Raji (cell line): ENCODE results near the gene IGFL3.

Experiments
- POLR2A ChIP-seq: IDR thresholded peaks from 2 replicates; pipeline ENCODE4 v1.6.1; 2011; ENCODE audit warnings: low read depth, low read length, control low read depth; ENCODE audit not compliant: insufficient read depth

IGFL3 gene

DNA sequence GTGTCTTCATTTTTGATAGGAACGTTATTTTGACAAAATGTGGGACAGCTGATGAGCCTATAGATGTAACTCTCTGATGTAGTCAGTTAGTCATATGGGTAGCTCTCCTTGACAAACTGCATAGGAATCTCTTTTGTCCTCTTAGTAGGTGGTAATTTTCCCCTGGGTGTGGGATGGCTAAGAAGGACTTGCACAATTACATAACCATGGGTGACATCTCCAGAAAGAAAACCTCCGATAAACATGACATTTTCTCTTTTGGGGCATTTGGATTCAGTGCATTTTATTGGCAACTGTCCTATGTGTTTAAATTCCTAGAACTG lies 41.8 kb downstream of the IGFL3 start:
- TF ChIP-seq POLR2A: no peak

DNA sequence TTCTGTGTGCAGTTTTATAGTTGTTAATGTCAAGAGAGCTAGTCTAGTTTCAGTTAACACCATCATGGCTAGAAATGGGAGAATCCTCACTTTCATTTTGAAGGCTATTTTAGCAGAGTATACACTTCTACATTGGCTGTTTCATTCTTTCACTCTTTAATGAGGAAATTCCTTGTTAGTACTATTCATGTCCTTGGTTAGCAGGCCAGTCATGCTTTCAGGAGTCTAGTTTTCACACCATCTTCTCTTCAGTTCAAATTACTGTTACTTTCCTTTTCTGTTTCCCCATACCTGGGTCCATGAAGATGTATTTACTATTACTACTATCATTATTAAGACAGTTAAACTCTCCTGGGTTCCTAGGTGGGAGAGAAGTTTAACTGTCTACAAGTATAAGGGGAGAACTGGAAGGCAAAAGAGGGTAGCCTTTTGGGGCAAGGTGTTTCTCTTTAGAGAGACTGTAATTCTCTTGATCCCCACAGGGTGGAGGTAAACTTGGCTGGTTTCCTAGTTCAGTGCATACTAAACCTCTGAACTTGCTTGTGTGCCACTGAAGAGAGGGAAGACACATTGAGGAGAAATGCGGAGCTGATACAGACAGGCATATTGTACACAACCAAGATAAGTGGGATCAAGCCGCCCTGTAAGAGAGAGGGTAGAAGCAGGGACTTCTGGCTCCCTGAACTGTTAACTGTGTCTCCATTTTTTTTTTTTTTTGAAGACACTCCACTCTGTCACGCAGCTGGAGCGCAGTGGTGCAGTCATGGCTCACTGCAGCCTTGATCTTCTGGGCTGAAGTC lies 42.4 kb downstream of the IGFL3 start:
- no peak for TF ChIP-seq POLR2A

DNA sequence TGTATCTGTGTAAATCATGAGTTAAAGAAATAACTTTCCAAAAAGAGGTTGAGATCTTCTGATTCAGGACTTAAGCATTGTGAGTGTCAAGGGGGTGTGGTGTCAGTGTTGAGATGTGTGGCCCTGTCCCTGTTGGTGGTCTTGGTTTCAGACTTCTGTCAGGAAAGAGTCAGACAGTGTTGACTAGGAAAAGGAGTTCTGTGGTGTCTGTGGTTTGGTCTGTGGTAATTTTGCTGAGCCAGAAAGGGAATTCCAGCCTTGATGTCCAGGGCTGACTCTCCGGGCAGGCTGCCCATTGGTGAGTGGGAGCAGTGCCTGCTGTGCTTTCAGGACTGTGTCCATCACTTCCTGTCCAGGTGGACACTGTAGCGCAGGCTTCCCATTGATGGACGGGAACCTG lies 43.9 kb downstream of the IGFL3 start:
- no peak for TF ChIP-seq POLR2A

DNA sequence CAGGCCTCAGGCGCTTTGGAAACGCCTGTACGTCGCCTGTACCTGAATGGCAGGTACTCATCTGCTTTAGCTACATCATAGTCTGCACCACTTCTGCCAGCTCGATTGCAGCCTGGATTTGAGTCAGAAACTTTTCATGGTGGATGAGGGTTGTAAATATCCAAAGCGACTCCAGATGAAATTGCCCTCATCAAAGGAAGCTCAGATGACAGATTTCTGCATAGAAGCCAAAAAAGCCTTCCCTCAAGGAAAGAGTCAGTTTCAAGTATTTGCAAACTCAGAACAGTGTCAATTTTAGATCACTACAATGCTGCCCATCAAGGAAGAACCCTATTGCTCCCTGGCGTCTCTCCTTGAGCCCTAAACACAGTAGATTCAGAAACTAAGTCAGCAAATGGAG lies 44.9 kb downstream of the IGFL3 start:
- no peak for TF ChIP-seq POLR2A

DNA sequence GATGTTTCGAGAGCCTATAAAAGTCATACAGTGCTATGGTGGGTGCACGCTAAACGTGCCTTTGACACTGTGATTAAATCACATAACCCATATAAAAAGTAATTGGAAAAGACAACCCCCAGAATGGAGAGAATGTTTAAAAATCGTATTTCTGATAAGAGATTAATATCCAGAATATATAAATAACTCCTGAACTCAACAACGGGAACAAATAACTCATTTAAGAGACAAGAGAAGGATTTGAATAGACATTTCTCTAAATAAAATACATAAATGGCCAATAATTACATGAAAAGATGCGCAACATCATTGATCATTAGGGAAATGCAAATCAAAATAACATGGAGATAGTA lies 46.7 kb downstream of the IGFL3 start:
- no peak for TF ChIP-seq POLR2A

DNA sequence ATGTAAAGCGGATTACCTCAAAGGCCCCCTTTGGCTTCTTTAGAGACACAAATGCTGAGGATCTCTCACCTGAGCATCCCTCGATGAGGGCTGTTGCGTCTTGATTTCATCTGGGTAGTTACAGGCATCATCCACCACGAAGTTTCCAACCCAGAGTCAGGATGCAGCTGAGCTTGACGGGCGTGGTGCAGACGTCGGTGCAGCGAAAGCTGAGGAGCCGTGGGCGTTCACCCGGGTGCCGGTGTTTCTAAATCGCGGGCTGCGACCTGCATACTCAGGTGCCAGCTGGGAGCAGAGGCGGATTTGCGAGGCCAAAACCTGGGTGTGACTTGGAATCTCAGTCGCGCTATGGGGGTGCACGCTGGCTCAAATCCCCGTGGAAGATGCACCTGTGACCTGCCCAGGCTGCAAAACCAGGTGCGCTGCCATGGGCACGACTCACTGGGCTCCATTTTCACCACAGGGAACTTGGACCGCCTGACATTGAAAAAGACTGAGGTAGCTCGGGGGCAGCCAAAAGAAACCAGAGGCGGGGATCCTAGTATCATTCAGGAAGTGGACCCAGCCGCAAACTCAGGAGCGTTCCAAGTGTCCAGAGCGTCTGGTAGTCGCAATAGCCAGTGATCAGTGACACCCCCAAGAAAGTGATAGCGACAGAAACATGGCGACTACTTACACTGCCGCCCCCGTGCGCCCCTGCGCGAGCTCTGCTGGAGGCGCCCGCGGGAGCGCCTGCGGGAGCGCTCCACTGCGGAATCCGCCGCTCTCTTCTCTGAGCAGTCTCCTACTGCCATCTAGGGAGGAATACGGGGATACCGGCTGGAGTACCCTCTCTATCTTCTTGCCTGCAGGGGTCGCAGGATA lies 47.3 kb downstream of the IGFL3 start:
- no peak for TF ChIP-seq POLR2A

DNA sequence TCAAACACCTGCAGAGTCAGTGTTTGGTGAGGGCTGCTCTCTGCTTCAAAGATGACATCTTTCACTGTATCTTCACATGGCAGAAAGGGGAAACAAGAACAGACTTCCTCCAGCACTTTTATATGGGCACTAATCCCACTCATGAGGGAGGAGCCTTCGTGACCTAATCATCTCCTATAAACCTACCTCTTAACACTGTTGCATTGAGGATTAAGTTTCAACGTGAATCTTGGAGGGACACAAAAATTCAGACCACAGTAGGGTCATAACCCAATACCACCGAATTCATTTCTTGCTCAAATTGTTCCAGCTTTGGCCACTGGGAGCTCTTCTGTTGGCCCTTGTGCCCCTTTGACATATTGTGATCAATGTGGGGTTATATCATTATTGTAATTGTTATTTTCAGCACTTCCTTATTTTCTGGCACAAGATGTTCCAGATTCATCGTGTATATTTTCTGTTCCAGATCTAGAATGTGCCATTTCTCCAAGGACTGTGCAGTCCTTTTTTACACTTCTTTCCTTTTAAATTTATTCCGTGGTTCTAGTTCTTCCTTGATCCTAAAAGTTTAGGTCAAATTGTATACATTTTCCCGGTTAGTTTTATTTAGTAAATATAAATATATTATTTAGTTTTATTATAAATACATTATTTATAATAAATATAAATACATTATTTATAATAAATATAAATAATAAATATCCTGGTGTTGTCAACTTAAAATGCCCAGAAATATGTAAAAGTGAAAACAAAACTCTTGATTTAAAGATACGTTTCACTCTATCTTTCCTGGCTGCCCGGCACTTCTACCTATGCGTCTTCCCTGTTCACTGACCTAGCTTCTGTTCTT lies 48.2 kb downstream of the IGFL3 start:
- no peak for TF ChIP-seq POLR2A

DNA sequence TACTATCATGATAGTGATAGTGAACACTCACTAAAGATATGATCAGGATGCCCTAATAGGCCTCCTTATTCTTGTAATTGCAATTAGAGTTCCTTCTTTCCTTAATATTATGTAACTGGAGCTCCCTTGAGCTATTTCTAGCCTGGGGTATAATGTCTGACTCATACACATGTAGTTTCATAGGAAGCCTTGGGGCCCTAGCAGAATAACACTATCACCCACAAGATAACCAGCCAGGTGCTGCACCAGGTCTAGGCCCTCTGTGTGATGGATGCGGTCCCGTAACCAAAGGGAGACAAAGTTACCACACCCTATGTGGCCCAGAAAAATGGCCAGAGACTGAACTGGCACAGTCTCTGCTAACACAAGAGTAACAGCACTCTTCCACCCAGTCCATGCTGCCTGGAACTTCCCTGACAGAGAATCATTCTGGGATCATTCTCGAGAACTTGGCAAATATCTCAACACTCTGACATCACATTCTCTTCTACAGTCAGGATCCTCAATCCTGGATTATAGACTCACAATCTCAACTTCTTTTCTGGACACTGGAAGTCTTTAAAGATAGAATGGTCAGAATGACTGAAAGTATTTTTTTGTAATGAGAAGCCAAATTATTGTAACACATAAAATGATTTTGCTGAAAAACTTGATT lies 51.1 kb downstream of the IGFL3 start:
- TF ChIP-seq POLR2A: no peak
